OCI-LY3 (cell line): ENCODE results near the gene CYP1B1.
A peak's percentile ranks its signal among the peaks of the same experiment; 100 is the strongest.

Source experiments
- CTCF ChIP-seq: fragments of 200-600, 300-600 bp; sonication (generic); IDR thresholded peaks from 2 replicates; pipeline ENCODE4 v1.5.1; 2014; ENCODE audit warnings: antibody characterized with exemption, low read length, low read depth
- EZH2phosphoT487 ChIP-seq: fragments of 200-600 bp; shearing (Covaris generic); IDR thresholded peaks from 2 replicates; pipeline ENCODE4 v1.6.1; 2018; ENCODE audit warnings: antibody characterized with exemption, mixed run types, low read depth

- TF ChIP-seq EZH2phosphoT487 (no peak), CTCF (peak; percentile 61)
Measured at GRCh38 chr2:38076152-38076709, 280 bp upstream of the CYP1B1 start.
